Fibroblast of the conjunctiva (primary cell): Measurements from ENCODE around the gene IFNL1.
"Not testable (repeated sequence)": the region's sequence is repeated elsewhere in the genome, so short reads cannot be mapped to it uniquely, and the experiment has no call there.

Experiments used
- DNase-seq: peaks from one replicate; pipeline ENCODE4 v3.0.0-alpha.2; 2010; ENCODE audit warnings: low read depth

Gene IFNL1

DNA sequence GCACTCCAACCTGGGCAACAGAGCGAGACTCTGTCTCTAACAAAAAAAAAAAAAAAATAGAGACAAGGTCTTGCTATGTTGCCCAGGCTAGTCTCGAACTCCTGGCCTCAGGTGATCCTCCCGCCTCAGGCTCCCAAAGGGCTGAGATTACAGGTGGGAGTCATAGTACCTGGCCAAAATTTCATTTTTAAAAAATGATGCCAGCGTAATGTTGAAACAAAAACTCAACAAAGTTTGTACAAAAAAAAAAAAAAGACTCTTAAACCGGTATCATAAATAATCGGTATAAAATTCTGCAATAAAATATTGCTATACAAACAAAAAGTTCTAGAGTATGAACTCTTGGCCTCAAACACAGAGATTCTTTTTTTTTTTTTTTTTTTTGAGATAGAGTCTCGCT lies 36.1 kb downstream of the IFNL1 start:
- no peak for DNase-seq

DNA sequence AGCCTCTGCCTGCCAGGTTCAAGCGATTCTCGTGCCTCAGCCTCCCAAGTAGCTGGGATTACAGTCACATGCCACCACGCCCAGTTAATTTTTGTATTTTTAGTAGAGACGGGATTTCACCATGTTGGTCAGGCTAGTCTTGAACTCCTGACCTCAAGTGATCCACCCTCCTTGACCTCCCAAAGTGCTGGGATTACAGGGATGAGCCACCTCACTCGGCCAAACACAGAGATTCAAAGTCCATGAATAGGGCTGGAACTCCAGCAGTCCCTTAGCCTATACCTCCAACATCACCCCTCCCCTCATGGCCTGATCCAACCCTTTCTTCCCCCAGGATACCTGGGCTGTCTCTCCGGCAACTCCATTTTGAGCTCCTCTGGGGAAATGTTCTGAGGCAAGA lies 36.5 kb downstream of the IFNL1 start:
- not testable (repeated sequence) for DNase-seq

DNA sequence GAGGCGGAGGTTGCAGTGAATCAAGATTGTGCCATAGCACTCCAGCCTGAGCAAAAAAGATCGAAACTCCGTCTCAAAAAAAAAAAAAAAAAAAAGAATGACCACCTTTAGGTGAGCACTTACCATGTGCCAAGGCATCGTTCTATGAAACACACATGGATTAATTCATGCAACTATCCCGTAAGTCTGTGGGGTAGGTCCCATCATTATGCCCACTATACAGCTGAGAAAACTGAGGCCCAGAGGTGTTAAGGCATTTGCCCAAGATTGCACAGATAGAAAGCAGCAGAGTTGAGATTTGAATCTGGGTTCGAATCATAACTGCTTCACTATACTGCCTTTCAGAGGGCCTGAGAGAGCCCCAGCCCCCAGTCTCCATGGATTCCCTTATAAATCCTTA lies 37.3 kb downstream of the IFNL1 start:
- no peak for DNase-seq

DNA sequence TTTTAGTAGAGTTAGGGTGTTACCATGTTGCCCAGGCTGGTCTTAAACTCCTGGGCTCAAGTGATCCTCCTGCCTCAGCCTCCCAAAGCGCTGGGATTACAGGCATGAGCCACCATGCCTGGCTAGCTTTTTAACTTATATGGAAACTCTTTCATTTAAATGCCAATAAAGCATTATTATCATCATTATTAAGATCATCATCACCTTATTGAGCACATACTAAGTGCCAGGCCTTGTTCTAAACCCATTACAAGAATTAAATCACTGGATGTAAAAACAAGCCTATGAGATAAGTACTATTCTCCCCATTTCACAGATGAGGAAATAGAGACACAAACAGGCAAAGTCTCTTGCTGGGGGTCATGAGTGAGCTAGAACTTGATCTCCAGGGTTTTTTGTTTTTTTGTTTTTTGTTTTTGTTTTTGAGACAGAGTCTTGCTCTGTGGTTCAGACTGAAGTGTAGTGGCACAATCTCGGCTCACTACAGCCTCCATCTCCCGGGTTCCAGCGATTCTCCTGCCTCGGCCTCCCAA lies 38.3 kb downstream of the IFNL1 start:
- no peak for DNase-seq

DNA sequence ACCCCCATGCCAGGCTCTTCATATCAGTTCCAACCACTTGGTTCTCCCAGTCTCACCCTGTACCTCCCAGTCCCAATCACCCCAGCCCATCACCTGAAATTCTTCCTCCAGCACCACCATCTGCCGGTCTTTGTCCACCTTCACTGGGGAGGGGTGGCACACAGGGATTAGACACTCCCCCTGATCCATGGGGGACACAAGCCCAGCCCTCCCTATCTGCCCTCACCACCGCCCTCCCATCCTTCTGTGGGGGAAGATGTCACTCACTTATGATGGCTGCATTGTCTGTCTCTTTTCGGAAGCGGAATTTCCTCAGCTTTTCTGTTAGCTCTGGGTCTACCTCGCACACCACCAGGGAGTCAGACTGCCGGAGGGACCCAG lies 39.0 kb downstream of the IFNL1 start:
- no peak for DNase-seq

DNA sequence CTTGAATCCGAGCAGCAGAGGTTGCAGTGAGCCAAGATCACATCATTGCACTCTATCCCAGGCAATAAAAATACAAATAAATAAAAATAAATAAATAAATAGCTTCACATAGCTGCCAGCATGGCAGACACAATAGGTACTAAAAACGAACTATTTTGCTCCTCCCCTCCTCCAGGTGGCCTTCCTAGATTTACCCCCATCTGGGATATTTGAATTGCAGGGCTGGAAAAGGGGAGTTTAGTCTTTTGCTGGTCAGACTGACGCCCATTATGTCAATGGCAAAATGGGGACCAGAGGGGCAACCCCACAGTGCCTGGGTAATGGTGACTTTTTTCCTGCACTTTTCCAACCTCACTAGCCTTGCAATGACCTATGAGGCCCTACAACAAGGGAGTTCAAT lies 40.3 kb downstream of the IFNL1 start:
- no peak for DNase-seq

DNA sequence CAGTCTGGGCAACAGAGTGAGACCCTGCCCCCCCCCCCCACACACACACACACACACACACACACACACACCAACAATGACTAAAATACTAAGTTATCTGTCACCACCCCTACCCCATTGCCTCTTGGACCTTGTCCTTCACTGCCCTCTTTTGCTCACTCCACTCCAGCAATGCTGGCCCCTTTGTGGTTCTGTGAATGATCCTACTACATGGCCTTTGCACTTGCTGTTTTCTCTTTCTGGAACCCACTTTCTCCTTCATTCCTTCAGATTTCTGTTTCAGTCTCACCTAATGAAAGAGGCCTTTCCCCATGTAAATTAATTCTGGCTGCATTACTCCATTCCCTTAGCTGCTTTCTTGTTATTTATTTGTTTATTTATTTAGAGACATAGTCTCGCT lies 43.5 kb downstream of the IFNL1 start:
- no peak for DNase-seq

DNA sequence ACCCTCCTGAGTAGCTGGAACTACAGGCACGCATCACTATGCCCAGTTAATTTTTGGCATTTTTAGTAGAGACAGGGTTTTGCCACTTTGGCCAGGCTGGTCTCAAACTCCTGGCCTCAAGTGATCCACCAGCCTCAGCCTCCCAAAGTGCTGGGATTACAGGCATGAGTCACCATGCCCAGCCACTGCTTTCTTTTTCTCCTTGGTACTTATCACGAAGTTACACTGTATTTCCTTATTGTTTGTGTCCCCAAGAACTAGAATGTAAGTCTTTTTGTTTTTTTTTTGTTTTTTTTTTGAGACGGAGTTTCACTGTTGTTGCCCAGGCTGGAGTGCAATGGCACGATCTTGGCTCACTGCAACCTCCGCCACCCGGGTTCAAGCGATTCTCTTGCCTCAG lies 43.9 kb downstream of the IFNL1 start:
- not testable (repeated sequence) for DNase-seq

DNA sequence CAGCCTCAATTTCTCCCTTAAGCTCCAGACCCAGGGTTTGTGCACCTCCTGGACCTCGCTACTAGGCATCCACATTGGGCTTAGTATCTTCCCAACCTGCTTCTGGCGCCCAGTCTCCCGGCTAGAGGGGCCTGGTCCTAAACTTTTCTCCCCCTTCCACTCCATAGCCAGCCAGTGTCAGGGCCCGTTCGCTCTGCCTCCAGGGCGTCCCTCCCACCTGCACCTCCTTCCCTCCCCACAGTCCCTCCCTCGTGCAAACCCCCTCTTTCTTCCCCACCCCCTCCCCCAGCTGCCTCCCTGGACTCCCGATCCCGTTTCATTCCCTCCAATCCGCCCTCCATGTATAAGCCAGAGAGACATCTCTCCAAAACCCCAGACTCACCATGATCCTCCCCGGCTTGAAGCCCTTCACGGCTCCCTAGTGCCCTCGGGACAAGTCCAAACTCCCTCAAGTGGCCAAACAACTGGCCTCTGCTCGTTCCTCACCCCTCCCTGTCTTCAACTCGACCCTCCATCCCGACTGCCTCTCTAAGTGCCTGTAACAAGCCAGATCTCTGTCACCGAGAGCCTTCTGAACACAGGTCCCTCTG lies 45.0 kb downstream of the IFNL1 start:
- no peak for DNase-seq

DNA sequence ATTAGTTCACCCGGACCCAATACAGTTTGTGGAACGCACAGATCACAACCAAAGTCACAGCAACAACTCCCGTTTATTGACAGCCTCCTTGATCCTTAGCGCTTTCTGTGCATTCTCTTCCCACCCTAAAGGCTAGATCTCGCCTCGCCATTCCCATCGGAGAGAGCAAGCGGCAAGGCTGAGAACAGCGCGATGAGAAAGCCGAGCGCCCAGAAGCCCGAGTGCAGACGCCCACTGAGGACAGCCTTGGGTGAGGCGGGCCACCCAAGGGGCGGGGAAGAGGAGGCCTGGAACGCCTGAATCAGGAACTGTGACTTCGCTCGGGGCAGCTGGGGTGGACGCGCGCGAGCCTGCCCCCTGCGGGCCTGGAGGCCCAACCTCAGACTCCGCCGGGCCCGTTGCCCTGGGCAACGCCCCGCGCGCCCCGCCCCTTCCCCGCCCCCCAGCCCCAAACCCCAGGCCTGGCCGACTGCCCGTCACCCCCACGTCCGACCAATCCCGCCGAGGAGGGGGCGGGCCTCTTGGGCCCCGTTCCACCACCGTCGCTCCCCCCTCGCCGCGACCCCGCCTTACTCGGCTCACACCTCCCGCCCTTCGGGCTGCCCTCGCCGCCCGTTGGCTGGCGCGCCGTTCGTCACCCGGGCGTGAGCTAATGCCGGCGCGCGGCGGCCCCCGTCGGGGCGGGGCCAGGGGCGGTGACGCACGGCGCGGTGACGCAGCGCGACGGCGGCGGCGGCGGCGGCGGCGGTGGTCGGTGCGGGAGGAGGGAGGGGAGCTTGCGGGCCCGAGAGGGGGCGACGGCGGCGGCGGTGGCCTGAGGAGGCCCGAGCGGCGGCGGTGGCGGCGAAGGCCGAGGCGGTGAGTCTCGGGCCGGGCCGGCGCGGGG lies 45.8 kb downstream of the IFNL1 start, which contains the start of gene SAMD4B:
SAMD4B (plus strand) TSS at position 703 of the 886 bp plus-strand sequence. CDS start 14,473 bp downstream, outside the sequence.
- peak; percentile 97 for DNase-seq

DNA sequence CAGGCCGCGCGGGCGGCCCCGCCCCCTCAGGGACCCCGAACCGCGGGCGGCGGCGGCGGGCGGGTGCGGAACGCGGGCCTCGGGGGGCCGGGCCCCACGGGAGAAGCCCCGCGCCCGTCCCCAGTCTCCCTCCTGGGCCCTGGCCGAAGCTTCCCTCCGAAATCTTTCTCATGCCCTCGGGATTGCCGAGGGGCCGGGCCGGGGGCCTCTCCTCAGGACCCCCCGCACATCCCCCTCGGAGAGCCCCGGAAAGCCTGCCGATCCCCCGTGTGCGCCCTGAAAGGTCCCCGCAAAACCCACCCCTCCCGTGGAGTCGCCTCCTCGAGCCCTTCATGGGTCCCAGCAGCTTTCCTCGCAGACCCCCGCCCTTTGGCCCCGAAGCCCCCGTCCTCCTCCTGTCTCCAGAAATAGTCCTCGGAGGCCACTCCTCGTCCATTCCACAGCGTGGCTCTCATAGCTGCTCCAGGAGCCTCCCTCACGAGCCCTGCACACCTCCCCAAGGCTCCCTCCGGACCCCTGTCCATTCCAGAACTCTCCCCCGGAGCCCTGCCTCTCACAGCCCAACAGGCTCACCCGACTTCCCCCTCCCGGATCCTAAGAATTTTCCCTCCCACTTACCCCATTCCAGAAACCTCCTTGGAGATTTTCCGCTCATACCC lies 46.6 kb downstream of the IFNL1 start:
- no peak for DNase-seq

DNA sequence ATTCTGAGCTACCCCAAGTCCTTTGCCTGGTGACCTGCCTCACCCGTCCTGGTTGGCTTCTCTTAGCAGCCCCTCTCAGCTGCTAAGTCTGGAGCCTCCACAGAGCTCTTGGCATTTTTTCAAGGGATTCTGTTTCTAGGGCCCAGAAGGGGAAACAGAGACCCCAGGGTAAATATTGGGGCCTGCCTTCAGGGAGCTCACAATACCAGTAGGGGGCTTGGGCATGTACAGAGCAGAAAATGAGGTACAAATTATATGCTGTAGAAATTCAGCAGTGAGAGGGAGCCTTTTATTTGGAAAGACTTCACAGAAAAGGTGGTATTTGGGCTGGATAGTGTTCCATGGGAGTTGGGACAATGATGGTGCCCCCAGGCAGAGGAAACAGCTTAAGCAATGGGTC lies 49.7 kb downstream of the IFNL1 start:
- DNase-seq = no peak

DNA sequence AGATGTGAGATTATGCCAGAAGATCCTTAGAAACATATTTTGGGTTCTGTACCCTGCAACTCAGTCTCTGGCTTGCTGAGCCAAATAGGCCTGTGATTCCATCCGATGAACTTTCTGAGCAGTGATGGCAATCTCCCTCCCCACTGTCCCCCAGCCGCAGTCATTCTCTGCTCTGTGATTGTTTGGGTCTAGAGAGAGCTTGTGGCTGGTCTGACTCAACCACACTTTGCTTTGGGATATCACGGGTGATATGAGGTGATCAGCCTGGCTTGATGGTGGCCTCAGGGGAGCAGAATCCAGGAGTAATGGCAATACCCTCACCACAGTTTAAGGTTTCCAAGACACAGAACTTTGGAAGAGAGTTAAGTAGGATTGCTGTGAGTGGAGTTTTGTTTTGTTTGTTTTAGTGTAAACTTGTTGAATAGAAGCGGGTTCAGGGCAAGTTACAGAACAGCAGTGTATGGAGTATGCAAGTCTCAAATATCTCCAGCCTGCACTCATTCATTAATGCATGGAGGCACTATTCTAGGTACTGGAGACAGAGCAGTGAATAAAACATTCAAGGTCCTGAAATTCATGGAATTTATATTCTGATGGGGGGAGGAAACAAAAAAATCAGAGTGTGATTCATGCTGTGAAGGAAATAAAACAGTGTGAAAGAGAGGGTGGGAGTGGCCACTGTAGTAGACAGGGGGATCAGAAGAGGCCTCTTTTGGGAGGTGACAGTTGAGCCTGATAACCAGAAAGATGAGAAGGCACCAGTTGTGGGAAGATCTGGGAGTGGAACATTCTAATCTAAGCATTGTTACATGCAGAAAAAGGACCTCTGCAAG lies 51.3 kb downstream of the IFNL1 start:
- no peak for DNase-seq
